Measurements from ENCODE around the gene GALNT14.
A peak's percentile ranks its signal among the peaks of the same experiment; 100 is the strongest.

The GALNT14 gene

GRCh38 chr2:31075431-31075830, 62.8 kb downstream of the GALNT14 start:
- H3K36me3 ChIP-seq (replicated peaks; ENCODE audit: insufficient read depth, low read length), result no peaks in the 10 kb centered on the region
- TF ChIP-seq EZH2phosphoT487 (IDR thresholded peaks at IDR 0.05; ENCODE audit: low read length) (no peak), EZH2 (optimal IDR thresholded peaks at IDR 0.05; ENCODE audit: low read depth, low read length) (no peak), CTCF (IDR thresholded peaks at IDR 0.05; ENCODE audit: low read length) (no peak)
- H3K27me3 ChIP-seq (replicated peaks; ENCODE audit: insufficient read depth, low read length), result no peaks in the 10 kb centered on the region
- no peak overlapping the region for H3K4me2 ChIP-seq (ENCODE audit: low read depth, low read length)
- H3K9ac ChIP-seq (ENCODE audit: low read length), result no peak overlapping the region
- H4K20me1 ChIP-seq (ENCODE audit: insufficient read depth, low read length), result no peaks in the 10 kb centered on the region
- no peaks in the 10 kb centered on the region for H3F3A ChIP-seq (ENCODE audit: insufficient read depth, low read length)
- H3K4me1 ChIP-seq (ENCODE audit: low read length), result no peaks in the 10 kb centered on the region
- DNase-seq, result no peak
- no peaks in the 10 kb centered on the region for H3K79me2 ChIP-seq (ENCODE audit: low read length)
- no peak overlapping the region for H3K4me3 ChIP-seq (ENCODE audit: low read length)
- H3K27ac ChIP-seq (ENCODE audit: low read length), result no peak overlapping the region
- no peaks in the 10 kb centered on the region for H3K9me3 ChIP-seq (replicated peaks; ENCODE audit: insufficient read depth, low read length)
- H2AFZ ChIP-seq (ENCODE audit: low read length), result no peak overlapping the region
- no peaks in the 10 kb centered on the region for H3K9me2 ChIP-seq (replicated peaks; ENCODE audit: insufficient read depth, low read length)

- Histone ChIP-seq H3F3A (ENCODE audit: insufficient read depth, low read length) (no peaks in the 10 kb centered on the region), H3K4me2 (ENCODE audit: low read depth, low read length) (no peak overlapping the region), H3K4me1 (ENCODE audit: low read length) (no peaks in the 10 kb centered on the region), H3K79me2 (ENCODE audit: low read length) (no peaks in the 10 kb centered on the region), H3K27ac (ENCODE audit: low read length) (no peak overlapping the region; the same call in 1 of the 2 replicates), H2AFZ (ENCODE audit: low read length) (no peak overlapping the region), H3K36me3 (replicated peaks; ENCODE audit: insufficient read depth, low read length) (no peaks in the 10 kb centered on the region), H3K9me3 (replicated peaks; ENCODE audit: insufficient read depth, low read length) (no peaks in the 10 kb centered on the region), H3K4me3 (ENCODE audit: low read length) (no peak overlapping the region), H4K20me1 (ENCODE audit: insufficient read depth, low read length) (no peaks in the 10 kb centered on the region), H3K27me3 (replicated peaks; ENCODE audit: insufficient read depth, low read length) (no peaks in the 10 kb centered on the region), H3K9me2 (replicated peaks; ENCODE audit: insufficient read depth, low read length) (no peaks in the 10 kb centered on the region), H3K9ac (ENCODE audit: low read length) (no peak overlapping the region)
- DNase-seq, result peak; percentile 49
- TF ChIP-seq EZH2phosphoT487 (IDR thresholded peaks at IDR 0.05; ENCODE audit: low read length), result no peak
- TF ChIP-seq EZH2 (optimal IDR thresholded peaks at IDR 0.05; ENCODE audit: low read depth, low read length), result no peak
- TF ChIP-seq CTCF (IDR thresholded peaks at IDR 0.05; ENCODE audit: low read length), result no peak
Observed at GRCh38 chr2:31071741-31072140, 66.5 kb downstream of the GALNT14 start.

GRCh38 chr2:31070339-31071125, 67.7 kb downstream of the GALNT14 start:
- DNase-seq, result no peak
- H3K27ac ChIP-seq (ENCODE audit: low read length), result no peak overlapping the region
- H3K9ac ChIP-seq (ENCODE audit: low read length), result no peak overlapping the region
- no peak for TF ChIP-seq CTCF (IDR thresholded peaks at IDR 0.05; ENCODE audit: low read length)
- no peak for TF ChIP-seq EZH2phosphoT487 (IDR thresholded peaks at IDR 0.05; ENCODE audit: low read length)
- no peak for TF ChIP-seq EZH2 (optimal IDR thresholded peaks at IDR 0.05; ENCODE audit: low read depth, low read length)
- no peaks in the 10 kb centered on the region for H3F3A ChIP-seq (ENCODE audit: insufficient read depth, low read length)
- no peaks in the 10 kb centered on the region for H3K9me3 ChIP-seq (replicated peaks; ENCODE audit: insufficient read depth, low read length)
- H3K4me2 ChIP-seq (ENCODE audit: low read depth, low read length), result no peak overlapping the region
- no peaks in the 10 kb centered on the region for H4K20me1 ChIP-seq (ENCODE audit: insufficient read depth, low read length)
- no peaks in the 10 kb centered on the region for H3K36me3 ChIP-seq (replicated peaks; ENCODE audit: insufficient read depth, low read length)
- no peak overlapping the region for H3K4me3 ChIP-seq (ENCODE audit: low read length)
- no peaks in the 10 kb centered on the region for H3K9me2 ChIP-seq (replicated peaks; ENCODE audit: insufficient read depth, low read length)
- H3K4me1 ChIP-seq (ENCODE audit: low read length), result no peaks in the 10 kb centered on the region
- H3K79me2 ChIP-seq (ENCODE audit: low read length), result no peaks in the 10 kb centered on the region
- no peak overlapping the region for H2AFZ ChIP-seq (ENCODE audit: low read length)
- no peaks in the 10 kb centered on the region for H3K27me3 ChIP-seq (replicated peaks; ENCODE audit: insufficient read depth, low read length)
